NCI-H2107 treated with DMSO at 0.1 percent for 48 hours (cell line): ENCODE measurements around the gene MEX3C.

Experiments used
- DNase-seq: peaks from one replicate; lab custom pipeline; 2025; ENCODE audit not compliant: unreplicated experiment; lab: John Stamatoyannopoulos, UW

The MEX3C gene

DNA sequence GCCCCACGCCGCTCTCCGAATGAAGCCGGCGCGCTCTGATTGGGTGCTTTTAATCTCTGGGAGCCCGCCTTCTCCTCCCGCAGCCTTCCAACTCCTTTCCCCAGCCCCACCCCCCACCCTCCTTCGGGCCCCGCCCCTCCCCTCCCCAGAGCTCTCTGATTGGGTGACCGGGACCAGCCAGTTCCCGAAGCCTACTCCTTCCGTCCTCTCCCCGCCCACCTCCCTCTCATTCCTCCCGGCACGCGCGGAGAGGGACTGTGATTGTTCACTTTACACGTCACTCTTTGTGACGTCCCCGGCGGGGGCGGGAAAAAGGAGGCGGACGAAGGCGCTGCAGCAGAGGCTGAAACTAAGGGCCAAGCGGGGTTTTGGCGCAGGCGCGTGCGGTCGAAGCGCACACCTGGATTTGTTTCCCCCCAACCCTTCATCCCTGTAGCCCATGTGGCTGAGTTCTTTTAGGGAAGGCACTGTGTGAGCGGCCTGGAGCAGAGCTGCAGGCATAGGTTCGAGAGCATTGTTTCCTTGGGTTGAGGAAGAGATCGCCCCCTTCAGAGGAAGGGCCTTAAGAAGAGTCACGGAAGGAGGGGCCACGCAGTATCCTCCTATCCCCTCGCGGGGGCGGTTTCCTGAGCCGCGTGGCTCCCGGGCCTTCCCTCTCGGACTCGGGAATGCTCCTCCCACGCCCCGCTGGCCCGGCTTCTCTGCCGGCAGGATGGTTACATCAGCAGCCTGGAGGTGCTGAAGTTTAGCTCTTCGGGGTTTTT, at the start of gene MEX3C:
TSS of gene MEX3C (minus strand) at position 21 of the 764 bp plus-strand sequence. CDS start 361 bp downstream, outside the sequence.
- DNase-seq = peak; percentile 100

DNA sequence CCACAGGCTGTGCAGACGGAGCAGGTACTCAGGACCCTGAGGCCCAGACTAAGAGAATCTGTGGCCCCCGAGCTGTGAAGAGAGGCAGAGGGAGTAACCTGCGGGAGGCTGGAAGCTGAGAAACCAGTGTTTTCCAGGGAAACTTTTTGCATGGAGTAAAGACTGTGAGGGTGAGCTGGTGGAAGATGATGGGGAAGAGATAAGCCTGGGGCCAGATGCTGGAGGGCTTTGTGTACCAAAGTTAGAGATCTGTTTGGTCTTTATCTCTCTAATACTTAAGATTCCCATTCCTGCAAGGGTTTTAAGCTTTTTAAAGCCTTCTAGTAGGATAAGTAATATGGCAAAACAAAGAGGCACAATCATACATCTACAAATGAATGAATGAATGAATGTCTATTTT, 43.7 kb upstream of the MEX3C start:
- DNase-seq = no peak

DNA sequence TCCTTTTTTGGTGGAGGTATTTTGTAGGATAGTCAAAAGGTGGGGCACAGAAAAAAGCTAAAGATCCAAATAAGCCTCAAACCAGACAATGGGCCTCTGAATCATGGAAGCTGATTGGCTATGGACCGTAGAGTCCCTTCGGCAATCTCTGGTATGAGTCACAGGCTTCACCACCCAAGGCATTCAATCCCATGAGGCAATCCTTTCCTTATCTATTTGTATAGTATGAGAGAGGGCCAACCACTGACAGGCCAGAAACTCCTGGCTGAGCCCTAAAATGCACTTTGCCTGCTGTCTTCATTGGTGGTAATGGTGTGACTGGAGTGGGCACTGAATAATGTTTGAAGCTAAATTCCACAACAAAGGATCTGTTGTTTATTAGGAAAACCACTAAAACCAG, 38.7 kb upstream of the MEX3C start:
- no peak for DNase-seq

DNA sequence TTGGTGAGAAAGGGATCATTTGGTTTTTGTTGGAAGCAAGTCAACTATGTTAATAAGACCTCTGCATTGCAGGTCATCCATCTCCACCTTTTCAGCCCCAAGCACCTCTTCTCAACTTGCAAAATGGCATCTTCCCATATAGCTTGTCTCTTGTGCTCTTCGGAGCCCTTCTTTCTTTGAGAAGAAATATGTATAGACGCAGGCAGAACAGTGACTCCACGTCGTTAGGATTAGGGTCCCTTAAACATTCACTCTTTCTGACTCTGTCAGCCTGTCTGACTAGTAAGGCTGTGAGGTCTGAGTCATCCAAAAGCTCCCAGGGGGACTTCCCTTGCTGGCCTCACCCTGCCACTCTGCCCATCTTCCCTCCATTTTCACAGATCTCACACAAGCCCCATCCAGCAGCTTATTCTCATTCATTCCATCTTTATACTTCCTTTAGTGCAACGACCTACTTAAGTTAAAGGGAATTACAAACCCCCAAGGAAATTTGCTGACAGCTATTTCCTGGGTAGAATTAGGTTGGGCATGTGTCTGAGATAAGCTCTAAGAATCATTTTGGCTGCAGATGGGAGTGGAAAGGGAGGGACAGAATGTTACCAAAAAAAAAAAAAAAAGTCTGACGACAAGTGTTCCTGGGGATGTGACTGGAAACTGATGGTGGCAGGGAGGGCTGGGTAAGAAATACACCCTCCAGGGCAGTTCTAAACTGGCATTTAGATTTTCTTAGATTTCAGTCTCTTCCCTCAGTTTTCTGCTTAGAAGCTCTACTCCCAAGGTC, 37.7 kb upstream of the MEX3C start:
- no peak for DNase-seq

- DNase-seq = no peak
Observed at GRCh38 chr18:51234117-51235008, 36.9 kb upstream of the MEX3C start.

- DNase-seq = no peak
Observed at GRCh38 chr18:51229328-51229727, 31.8 kb upstream of the MEX3C start.

DNA sequence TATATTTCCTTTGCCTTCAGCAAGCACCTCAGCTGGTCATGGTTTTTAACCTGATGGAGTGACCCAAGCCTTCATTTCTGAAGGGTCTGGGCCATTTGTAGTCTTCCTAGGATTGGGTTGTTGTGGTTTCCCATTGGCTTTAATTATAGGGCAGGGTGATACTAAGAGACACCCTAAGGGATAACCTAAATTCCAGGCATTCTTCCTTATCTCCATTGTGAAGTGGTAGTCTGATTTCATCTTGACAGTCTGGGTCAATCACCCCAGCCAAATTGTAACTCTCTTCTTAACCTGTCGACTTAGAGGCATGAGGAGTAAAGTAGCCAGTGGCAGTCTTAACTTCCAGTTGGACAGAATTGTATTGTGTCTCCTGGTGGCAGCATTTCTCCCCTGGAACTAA, 30.2 kb upstream of the MEX3C start:
- no peak for DNase-seq

DNA sequence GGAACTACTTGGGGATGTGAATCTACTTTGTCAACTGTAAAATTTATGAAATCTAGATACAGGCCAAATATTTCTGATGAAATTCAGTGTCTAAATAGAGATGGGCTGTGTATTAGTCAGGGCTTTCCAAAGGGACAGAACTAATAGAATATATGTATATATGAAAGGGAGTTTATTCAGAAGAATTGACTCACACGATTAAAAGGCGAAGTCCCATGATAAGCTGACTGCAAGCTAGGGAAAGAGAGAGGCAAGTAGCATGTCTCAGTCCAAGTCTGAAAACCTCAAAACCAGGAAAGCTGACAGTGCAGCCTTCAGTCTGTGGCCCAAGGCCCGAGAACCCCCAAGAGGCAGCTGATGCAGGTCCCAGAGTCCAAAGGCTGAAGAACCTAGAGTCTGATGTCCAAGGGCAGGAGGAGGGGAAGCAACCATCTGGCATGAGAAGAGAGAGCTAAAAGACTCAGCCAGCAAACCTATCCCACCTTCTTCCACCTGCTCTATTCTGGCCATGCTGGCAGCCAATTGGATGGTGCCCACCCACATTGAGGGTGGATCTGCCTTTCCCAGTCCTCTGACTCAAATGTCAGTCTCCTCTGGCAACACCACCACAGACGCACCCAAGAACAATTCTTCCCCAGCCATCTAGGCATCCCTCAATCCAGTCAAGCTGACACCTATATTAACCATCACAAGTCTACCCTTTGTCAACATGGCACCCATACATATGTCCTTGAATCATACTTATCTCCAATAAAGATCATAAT, 29.3 kb upstream of the MEX3C start:
- DNase-seq = no peak

GRCh38 chr18:51226068-51226467, 28.6 kb upstream of the MEX3C start:
- no peak for DNase-seq

GRCh38 chr18:51212606-51213005, 15.1 kb upstream of the MEX3C start:
- DNase-seq = no peak

DNA sequence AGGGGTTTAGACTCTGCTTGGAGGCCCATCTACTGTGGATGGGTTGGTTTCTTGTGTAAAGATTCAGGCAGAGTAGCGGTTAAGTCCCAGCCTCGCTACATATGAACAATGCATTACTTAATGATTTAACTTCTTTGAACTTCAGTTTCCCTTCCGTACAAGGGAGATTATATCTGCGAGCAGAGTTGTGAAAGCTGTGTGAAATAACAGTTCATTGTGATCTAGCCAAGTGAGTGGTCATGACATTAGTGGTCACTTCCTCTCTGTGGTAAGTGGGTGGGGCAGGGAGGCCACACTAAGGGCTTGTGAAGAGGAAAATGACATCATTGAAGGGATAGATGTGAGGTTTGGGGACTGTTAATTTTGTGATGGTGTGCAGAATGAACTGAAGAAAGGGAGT, 14.1 kb upstream of the MEX3C start:
- DNase-seq = no peak

DNA sequence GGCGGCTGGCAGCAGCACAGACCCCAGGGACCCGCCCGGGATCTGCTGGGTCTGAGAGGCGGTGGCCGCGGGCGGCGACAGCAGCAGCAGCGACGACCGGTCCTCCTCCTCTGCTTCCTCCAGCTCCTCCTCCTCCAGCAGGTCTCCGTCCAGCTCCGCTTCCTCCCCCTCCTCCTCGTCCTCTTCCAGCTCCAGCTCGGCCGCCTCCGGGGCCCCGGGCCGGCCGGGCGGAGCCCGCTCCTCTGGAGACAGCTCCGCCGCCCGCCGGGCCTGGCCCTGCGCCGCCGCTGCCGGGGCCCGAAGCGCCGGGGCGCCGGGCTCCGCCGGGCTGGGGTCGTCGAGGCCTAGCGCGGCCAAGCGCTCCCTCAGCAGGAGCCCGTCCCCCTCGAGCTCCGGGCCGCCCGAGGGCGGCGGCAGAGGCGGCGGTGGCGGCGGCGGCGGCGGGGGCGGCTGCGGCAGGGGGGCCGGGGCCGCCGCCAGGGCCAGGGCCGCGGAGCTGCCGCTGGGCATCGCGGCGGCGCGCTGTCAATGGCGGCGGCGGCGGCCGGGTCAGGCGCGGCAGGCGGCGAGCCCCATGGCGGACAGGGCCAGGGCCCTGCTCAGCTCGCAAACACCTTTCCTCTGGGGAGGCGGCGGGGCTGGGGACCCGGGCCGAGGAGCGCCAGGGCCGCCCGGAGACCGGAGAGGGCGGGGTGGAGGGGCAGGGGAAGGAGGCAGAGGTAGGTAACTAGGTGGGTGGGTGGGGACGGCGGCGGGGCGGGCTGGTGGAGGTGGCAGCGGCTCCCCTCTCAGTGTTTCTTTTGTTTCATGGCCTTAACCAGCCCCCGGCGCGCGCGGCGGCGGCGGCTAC, 445 bp downstream of the MEX3C start:
- DNase-seq = no peak

- no peak for DNase-seq
Observed at GRCh38 chr18:51196118-51196810, 1.2 kb downstream of the MEX3C start.

GRCh38 chr18:51195451-51196117, 1.9 kb downstream of the MEX3C start:
- DNase-seq = peak; percentile 93

GRCh38 chr18:51195086-51195450, 2.4 kb downstream of the MEX3C start:
- no peak for DNase-seq

DNA sequence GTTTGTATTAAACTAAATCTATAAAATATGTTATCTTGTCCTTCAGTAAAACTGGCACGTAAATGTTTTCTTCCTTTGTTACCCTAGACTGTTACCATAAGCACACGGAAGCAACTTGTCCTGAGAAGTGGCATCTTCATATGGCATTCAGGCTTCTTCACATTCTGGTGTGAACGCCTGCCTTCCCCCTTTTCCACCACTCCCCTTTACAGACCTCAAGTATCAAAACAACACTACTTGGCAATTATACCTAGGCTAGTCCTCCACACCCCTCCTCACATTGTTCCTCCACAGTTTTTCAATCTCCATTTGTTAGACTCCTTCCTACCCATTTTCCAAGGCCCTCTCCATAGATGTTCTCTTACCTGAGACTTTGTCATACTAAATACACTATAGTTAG, 2.9 kb downstream of the MEX3C start:
- no peak for DNase-seq

DNA sequence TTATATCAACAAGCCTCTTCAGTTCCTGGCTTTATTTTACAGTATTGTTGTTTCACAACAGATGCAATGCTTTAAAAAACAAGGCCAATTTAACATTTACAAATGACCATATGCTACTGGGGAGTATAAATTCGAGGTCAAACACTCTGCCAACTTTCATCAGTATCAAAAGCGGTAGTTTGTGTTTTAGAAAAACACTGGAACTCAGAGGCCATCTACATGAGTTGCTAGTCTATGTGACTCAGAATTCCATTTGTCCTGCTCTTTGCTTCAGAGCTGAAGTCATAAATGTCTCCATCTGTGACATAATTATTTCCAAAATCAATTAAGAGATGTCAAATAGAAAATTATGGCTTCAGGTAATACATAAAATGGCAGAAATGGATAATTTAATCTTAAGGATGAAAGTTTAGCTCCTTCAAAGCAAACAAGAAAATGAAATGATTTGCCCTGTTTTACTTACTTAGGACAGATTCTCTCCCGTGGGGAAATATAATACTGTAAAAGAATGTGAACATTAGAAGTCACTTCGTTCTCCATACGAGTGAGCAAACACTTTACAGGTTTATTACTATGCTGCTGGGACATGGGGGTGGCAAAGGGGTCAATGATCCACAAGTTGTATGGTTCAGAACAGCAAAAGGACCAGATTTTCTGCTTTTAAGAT, 3.7 kb downstream of the MEX3C start:
- no peak for DNase-seq

GRCh38 chr18:51192696-51193095, 4.8 kb downstream of the MEX3C start:
- DNase-seq = no peak
